HG03159 (cell line): ENCODE measurements around the gene TPGS1.
"Not testable (repeated sequence)": the region's sequence is repeated elsewhere in the genome, so short reads cannot be mapped to it uniquely, and the experiment has no call there.

Experiments
- ATAC-seq: cut with Tn5 transposase; IDR thresholded peaks from one replicate; pipeline ENCODE4 v1.9.1; 2021; ENCODE audit warnings: mild to moderate bottlenecking, moderate library complexity; ENCODE audit not compliant: unreplicated experiment

TPGS1 gene

GRCh38 chr19:475360-475759, 31.9 kb upstream of the TPGS1 start:
- no peak for ATAC-seq

GRCh38 chr19:478236-478903, 28.9 kb upstream of the TPGS1 start:
- ATAC-seq: no peak

DNA sequence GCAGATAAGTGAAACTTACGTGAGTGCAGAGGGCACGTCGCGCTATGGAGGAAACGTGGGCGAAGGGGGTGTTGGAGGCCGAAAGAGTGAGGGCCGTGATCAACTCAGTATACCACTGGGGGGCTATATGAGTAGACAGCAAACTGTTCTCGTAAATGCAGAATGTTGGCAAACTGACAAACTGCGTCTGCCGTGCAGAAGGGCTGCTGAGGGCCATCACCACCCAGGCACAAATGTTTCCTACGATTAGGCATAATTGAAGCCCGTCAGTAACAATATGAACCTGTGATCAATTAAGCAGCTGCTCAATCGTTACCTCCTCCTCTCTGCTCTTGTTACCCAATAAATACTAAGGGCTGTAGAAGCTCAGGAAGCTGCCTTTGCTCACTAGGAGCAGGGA, 28.3 kb upstream of the TPGS1 start:
- ATAC-seq: no peak

DNA sequence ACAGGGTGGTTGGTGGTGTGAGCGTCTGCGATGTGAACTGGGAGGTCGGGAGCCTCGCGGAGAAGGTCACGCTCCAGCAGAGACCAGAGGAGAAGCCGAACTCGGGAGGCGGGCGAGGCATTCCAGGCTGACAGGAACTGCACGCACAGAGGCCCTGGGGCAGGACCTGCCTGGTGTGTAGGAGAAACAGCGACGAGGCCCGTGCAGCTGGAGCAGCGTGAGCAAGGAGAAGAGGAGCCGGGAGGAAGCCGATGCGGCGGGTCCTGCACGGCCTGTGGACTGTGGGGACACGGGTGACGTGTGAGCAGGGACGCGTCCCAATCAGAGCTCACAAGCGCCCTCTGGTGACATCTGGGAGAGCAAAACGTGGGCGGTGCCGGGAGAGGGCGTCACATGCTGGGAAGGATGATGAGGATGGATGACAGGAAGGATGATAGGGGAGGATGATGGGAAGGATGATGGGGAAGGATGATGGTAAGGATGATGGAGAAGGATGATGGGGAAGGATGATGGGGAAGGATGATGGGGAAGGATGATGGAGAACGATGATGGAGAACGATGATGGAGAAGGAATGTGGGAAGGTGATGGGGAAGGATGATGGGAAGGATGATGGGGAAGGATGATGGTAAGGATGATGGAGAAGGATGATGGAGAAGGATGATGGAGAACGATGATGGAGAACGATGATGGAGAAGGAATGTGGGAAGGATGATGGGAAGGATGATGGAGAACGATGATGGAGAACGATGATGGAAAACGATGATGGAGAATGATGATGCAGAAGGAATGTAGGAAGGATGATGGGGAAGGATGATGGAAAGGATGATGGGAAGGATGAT, 27.1 kb upstream of the TPGS1 start:
- ATAC-seq: no peak

- not testable (repeated sequence) for ATAC-seq
Measured at GRCh38 chr19:481100-481499, 26.2 kb upstream of the TPGS1 start.

DNA sequence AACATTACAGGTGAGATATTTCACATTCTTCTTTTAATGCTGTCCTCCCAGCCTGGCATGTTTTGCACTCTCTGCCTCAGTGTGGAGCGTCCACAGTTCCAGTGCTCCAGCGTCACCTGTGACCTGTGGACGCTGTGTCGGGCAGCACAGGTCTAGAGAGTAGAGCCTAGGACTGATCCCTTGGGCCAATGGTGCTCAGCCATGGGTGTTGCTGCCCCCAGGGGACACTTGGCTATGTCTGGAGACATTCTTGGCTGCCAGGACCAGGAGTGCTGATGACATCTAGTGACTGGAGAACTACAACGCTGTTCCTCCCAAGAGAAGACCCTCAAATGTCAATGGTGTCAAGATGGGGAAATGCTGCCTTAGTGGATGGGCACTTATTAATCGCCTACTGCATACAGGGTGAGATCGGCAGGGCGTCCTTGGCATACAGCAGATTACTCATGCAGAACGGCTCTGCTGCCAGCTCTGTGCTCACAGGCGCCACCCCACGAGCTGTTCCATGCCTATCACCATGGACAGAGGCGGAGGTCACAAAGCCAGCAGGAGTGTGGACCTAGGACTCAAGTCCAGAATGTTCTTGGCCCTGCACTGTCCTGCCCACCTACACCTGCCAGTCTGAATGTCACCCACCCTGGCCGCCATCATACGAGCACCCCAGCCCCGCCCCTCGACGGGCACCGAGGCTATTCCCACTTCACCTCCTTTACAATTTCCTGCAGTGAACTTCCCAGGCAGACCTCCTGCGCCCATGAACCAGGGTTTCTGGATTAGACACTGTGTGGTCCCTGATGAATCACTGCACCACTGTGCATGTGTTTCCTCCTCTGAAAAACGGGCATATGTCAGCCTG, 24.9 kb upstream of the TPGS1 start:
- no peak for ATAC-seq

DNA sequence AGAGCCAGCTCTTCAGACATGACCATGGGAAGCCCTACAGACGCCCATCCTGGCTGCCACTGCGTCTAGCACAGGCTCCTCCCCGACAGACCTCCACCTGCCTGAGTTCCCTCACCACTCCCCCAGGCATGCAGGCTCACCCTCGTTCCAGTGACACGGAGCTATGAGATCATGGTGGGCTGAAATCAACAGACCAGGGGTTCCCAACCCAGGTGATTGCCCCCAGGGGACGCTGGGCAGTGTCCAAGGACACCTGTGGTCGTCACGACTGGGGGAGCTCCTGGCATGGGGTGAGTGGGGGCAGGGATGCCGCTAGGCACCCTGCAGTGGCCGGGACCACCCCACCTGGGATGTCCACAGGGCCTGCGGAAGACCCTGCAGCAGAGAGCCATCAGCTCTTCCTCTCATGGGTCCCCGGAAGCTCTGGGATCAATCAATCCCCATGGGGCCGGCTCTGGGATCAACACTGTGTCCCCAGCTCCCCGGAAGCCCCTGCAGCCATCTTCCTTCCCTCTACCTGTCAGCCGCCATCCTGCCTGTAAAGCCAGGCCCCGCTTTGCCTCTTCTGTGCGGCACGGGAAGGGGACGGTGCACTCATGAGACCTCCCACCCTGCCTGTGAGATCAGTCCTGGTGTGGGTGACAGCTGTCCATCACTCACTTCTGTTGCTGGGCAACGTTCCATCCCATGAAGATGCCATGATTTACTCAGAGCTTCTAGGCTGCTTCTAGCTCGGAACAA, 23.8 kb upstream of the TPGS1 start:
- ATAC-seq: no peak

- ATAC-seq: no peak
Measured at GRCh38 chr19:484494-484893, 22.8 kb upstream of the TPGS1 start.

GRCh38 chr19:485077-485476, 22.2 kb upstream of the TPGS1 start:
- no peak for ATAC-seq

DNA sequence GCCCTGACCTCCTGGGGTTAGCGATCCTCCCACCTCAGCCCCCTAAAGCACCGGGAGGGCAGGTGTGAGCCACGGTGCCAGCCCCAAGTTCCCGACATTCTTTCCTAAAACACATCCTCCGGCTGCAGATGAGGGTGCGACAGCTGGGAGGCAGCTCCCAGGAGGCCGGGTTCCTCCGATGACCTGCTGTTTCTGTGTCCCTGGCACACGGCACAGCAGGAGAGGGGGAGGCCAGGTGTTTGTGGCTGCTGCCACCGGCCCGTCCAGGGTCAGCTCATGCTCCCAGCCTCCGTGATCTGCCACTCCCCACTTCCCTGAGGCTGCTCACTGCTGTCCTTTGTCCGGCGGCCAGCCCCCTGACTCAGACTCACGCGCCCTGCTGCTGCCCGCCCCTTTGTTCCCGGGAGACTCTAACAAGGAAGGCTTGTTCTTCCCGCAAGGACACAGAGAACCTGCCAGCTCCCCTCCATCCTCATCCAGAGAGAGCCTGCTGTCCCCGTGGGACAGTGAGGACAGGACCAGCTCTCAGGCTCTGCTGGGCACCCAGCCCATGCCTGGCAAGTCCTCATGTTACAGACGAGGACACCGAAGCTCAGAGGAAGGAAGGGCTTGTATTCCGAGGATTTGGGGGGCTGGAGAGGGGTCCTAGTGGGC, 21.6 kb upstream of the TPGS1 start:
- no peak for ATAC-seq

DNA sequence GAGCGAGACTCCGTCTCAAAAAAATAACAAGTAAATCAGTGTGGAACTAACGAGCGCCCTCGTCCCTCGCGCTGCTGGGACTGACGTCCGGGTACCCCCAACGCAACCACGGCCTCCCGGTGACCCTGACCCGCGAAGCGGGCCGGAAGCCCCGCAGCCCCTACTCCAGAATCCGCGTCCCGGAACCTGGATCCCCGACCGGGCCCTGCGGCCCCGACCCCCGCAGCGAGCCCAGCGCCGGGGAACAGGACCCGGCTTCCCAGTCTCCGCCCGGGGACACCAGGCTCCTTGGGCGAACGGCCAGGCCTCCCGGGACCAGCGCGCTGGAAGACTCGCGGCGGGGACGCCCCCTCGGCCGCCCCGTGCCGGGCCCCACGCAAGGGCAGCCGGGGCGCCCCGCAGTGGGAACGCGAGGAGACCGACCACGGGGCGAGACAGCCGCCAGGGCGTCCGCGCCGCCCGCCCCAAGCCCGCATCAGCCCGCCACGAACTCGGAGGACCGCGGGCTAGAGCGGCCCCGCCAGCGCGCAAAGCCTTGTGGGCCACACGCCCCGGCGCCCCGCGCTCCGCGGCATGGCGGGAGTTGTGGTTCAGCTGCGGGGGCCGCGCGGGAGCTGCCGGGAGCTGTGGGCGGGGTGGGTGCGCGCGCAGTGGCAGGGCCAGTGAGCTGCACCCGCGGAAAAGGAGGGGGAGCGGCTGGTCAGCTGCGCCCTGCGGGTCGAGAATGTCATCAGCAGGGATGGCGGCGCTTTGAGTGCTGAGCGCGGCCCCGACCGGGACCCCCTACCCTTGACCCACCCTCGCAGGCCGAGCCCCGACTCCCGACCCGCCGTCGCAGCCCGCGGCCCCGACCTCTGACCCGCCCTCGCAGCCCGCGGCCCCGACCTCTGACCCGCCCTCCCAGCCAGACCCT, 18.5 kb upstream of the TPGS1 start:
- ATAC-seq: peak; percentile 84

DNA sequence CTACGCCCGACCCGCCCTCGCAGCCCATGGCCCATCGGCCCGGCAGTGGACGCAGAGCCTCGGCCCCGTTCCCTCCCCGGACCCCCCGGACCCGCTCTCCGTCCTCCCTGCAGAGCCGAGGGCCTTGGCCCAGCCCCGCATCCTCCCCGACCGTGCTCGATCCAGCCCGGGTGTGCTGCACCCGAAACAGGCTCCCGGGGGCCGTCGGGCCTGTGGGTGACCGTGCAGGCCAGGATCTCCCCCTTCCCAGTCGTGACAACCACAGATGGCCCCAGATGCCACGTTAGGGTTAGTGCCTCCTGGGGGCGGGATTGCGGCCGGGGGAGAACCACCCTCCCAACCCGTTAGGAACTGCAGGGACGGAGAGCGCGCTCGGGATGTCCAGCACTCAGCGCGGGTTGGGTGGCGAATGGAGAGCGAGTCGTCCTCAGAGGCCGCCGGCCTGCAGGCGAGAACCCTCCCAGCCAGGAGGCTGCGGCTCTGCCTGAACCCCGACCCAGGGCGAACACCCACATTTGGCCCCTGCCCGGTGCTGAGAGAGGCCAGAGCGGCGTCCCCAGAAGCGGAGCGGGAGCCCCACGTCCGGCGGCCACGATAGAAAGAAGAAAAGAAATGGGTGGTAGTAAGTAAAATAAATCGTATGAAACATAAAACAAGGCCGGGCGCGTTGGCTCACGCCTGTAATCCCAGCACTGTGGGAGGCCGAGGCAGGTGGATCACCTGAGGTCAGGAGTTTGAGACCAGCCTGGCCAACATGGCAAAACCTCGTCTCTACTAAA, 17.7 kb upstream of the TPGS1 start:
- peak; percentile 6 for ATAC-seq

- ATAC-seq: no peak
Measured at GRCh38 chr19:491146-491741, 16.1 kb upstream of the TPGS1 start.

GRCh38 chr19:492091-492531, 15.2 kb upstream of the TPGS1 start:
- ATAC-seq: no peak

- no peak for ATAC-seq
Measured at GRCh38 chr19:493391-494170, 13.7 kb upstream of the TPGS1 start.

DNA sequence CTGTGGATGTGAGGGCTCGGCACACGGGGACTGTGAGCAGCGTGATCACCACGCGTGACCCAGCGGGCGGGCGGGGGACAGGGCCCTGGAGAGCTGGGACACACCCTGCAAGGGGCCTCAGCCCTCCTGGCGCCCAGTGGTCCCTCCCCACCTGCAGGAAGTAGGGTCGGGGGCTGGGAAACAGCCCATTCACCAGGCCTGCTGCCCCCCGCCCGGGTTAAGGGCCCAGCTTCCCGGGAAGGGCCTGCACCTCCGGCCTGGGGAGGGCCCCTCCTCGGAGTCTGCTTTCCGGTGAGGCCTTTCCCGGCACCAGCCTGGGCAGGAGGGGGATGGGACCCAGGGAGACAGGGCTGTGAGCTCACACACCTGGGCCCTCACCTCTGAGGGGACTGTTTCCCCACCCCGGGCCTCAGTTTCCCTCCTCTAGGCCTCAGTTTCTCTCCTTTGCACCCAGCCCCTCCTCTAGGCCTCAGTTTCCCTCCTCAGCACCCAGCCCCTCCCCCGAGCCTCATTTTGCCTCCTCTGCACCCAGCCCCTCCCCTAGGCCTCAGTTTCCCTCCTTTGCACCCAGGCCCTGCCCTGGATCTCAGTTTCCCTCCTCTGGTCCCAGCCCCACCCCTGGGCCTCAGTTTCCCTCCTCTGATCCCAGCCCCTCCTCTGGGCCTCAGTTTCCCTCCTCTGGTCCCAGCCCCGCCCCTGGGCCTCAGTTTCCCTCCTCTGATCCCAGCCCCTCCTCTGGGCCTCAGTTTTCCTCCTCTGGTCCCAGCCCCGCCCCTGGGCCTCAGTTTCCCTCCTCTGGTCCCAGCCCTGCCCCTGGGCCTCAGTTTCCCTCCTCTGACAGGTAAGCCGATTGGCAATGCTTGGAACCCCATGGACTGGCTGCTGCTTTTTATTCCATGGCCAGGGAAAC, 12.9 kb upstream of the TPGS1 start:
- ATAC-seq: no peak
